Measurements from ENCODE around the gene NRAP.

NRAP gene

DNA sequence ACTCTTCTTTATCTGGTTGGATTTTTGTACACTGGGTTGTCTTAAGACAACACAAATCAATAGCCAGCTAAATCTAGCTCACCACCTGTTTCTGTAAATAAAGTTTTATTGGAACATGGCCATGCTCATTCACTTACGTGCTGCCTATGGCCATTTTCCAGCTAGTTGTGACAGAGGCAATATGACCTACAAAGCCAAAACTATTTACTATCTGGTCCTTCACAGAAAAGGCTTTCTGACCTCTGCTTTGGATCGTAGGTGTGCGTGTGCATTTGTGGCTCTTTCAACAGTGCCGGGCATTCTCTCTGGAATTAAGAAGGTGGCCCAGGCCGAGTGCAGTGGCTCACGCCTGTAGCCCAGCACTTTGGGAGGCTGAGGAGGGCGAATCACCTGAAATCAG, 45.5 kb downstream of the NRAP start:
- peaks cover 8% of the 10 kb centered on the region; the same call in 1 of the 2 replicates for H3K27me3 ChIP-seq (ENCODE audit: insufficient read depth, low read length)
- H3K9ac ChIP-seq (ENCODE audit: low read length): no peak overlapping the region
- H3K36me3 ChIP-seq (ENCODE audit: insufficient read depth, low read length): no peaks in the 10 kb centered on the region
- no peaks in the 10 kb centered on the region for H3K79me2 ChIP-seq (ENCODE audit: insufficient read depth, low read length)
- no peaks in the 10 kb centered on the region for H3K9me2 ChIP-seq (ENCODE audit: low read depth, low read length)
- no peak overlapping the region for H2AFZ ChIP-seq (ENCODE audit: low read length)
- TF ChIP-seq EZH2 (IDR thresholded peaks at IDR 0.05; ENCODE audit: borderline replicate concordance, low read length): no peak
- TF ChIP-seq, protein P1, sequence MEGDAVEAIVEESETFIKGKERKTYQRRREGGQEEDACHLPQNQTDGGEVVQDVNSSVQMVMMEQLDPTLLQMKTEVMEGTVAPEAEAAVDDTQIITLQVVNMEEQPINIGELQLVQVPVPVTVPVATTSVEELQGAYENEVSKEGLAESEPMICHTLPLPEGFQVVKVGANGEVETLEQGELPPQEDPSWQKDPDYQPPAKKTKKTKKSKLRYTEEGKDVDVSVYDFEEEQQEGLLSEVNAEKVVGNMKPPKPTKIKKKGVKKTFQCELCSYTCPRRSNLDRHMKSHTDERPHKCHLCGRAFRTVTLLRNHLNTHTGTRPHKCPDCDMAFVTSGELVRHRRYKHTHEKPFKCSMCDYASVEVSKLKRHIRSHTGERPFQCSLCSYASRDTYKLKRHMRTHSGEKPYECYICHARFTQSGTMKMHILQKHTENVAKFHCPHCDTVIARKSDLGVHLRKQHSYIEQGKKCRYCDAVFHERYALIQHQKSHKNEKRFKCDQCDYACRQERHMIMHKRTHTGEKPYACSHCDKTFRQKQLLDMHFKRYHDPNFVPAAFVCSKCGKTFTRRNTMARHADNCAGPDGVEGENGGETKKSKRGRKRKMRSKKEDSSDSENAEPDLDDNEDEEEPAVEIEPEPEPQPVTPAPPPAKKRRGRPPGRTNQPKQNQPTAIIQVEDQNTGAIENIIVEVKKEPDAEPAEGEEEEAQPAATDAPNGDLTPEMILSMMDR (IDR thresholded peaks at IDR 0.05; ENCODE audit: low read length): no peak
- no peak overlapping the region for H3K4me2 ChIP-seq (ENCODE audit: low read length)
- H3F3A ChIP-seq (ENCODE audit: insufficient read depth, low read length): no peaks in the 10 kb centered on the region
- H3K9me3 ChIP-seq (ENCODE audit: low read length): no peaks in the 10 kb centered on the region
- H3K4me3 ChIP-seq (ENCODE audit: low read depth, low read length, poor library complexity, severe bottlenecking): no peak overlapping the region
- H4K20me1 ChIP-seq (ENCODE audit: insufficient read depth, low read length): no peaks in the 10 kb centered on the region
- H3K27ac ChIP-seq (ENCODE audit: low read depth, low read length, poor library complexity, severe bottlenecking): no peak overlapping the region
- H3K4me1 ChIP-seq (ENCODE audit: insufficient read depth, low read length, severe bottlenecking): no peaks in the 10 kb centered on the region

DNA sequence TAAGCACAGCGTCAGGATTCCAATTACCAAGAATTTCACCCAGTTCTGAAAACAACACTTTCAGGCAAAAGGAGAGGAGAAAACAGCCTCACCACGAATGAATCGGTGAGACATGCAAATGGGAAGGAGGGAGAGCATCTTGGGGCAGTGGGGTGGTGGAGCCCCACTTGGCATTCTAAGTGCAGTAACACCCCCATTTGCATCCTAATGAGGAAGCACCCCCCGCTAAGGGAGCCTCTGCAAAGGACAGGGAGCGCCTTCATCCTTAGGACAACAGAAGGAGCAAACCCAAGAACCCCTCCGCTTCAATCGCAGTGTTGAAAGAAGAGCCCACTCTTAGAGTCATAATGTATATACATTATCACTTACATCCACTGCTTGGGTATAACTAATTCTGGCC, 46.8 kb downstream of the NRAP start:
- H2AFZ ChIP-seq (ENCODE audit: low read length): no peak overlapping the region
- no peaks in the 10 kb centered on the region for H3K9me3 ChIP-seq (ENCODE audit: low read length)
- H3F3A ChIP-seq (ENCODE audit: insufficient read depth, low read length): no peaks in the 10 kb centered on the region
- H3K9me2 ChIP-seq (ENCODE audit: low read depth, low read length): no peaks in the 10 kb centered on the region
- H3K79me2 ChIP-seq (ENCODE audit: insufficient read depth, low read length): no peaks in the 10 kb centered on the region
- H3K4me3 ChIP-seq (ENCODE audit: low read depth, low read length, poor library complexity, severe bottlenecking): no peak overlapping the region
- no peak overlapping the region for H3K4me2 ChIP-seq (ENCODE audit: low read length)
- H3K4me1 ChIP-seq (ENCODE audit: insufficient read depth, low read length, severe bottlenecking): no peaks in the 10 kb centered on the region
- H3K27ac ChIP-seq (ENCODE audit: low read depth, low read length, poor library complexity, severe bottlenecking): no peak overlapping the region
- H4K20me1 ChIP-seq (ENCODE audit: insufficient read depth, low read length): no peaks in the 10 kb centered on the region
- TF ChIP-seq EZH2 (IDR thresholded peaks at IDR 0.05; ENCODE audit: borderline replicate concordance, low read length): no peak
- TF ChIP-seq, protein P1 (IDR thresholded peaks at IDR 0.05; ENCODE audit: low read length): no peak
- H3K27me3 ChIP-seq (ENCODE audit: insufficient read depth, low read length): peaks cover 8% of the 10 kb centered on the region; the same call in 1 of the 2 replicates
- no peaks in the 10 kb centered on the region for H3K36me3 ChIP-seq (ENCODE audit: insufficient read depth, low read length)
- H3K9ac ChIP-seq (ENCODE audit: low read length): no peak overlapping the region

DNA sequence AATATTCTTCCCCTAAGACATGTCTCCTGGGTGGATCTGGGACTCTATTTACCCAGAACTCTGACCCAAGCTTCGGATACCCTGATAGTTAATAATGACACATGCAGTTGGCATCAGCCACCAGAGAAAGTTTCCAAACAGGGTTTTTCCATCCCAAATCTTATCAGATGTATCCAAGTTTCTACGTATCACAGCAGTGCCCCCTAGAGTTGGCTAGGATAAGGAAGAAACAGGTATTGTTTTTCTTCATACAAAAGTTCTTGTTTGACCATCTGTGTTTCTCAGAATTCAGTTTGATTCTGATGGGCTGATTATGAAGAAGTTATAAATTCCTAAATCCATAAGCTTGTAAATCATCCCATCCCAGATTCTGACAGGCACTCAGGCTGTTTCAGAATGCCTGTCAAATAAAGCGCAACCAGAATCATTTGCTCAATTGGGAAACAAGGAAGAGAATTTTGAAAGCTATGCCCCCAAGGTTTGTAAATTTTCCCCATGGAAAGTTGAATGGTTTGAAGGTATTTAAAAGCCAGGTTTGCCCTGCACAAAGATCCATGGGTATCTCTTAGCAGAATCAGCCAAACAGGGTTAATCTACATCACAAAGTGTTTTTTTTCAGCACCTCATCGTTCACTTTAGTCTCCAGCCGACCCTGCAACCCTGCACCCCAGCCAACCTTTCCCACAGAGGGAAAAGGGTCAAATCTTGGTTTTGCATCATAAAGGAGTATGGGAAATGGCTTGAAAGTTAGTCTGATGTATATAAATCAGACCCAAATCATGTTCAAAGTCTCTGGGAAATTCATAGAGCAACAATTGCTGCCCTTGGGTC, 47.4 kb downstream of the NRAP start:
- Histone ChIP-seq H3K27ac (ENCODE audit: low read depth, low read length, poor library complexity, severe bottlenecking) (no peak overlapping the region), H4K20me1 (ENCODE audit: insufficient read depth, low read length) (no peaks in the 10 kb centered on the region), H2AFZ (ENCODE audit: low read length) (no peak overlapping the region), H3K36me3 (ENCODE audit: insufficient read depth, low read length) (no peaks in the 10 kb centered on the region), H3K4me2 (ENCODE audit: low read length) (no peak overlapping the region), H3K9me3 (ENCODE audit: low read length) (no peaks in the 10 kb centered on the region), H3F3A (ENCODE audit: insufficient read depth, low read length) (no peaks in the 10 kb centered on the region), H3K4me1 (ENCODE audit: insufficient read depth, low read length, severe bottlenecking) (no peaks in the 10 kb centered on the region), H3K4me3 (ENCODE audit: low read depth, low read length, poor library complexity, severe bottlenecking) (no peak overlapping the region), H3K9me2 (ENCODE audit: low read depth, low read length) (no peaks in the 10 kb centered on the region), H3K27me3 (ENCODE audit: insufficient read depth, low read length) (peaks cover 8% of the 10 kb centered on the region; the same call in 1 of the 2 replicates), H3K9ac (ENCODE audit: low read length) (no peak overlapping the region), H3K79me2 (ENCODE audit: insufficient read depth, low read length) (no peaks in the 10 kb centered on the region)
- TF ChIP-seq EZH2 (IDR thresholded peaks at IDR 0.05; ENCODE audit: borderline replicate concordance, low read length): no peak
- TF ChIP-seq, protein P1 (IDR thresholded peaks at IDR 0.05; ENCODE audit: low read length): peak; percentile 59
